Transverse colon (tissue), 4 donors: ENCODE results near the gene CETN1. TPM values are rescaled to one million over a fixed set of nuclear protein-coding genes. Genes with fewer than 3 reads are reported as not detected.

Source experiments
- DNase-seq: peaks from one replicate; pipeline ENCODE4 v3.0.0-alpha.2; 2019
- H3K27ac ChIP-seq, 4 donors: fragments of 200-600 bp; sonication (generic); 2 replicates each; pipeline ENCODE4 v1.5.1; 2016 to 2018; ENCODE audit warnings: inconsistent platforms in 4 of 4
- H3K27me3 ChIP-seq: fragments of 200-600 bp; sonication (generic); 2 replicates; pipeline ENCODE4 v1.5.1; 2017; ENCODE audit warnings: inconsistent platforms
- H3K36me3 ChIP-seq, 4 donors: fragments of 200-600 bp; sonication (generic); 2 replicates each; pipeline ENCODE4 v1.5.1; 2017 to 2019; ENCODE audit warnings: inconsistent platforms in 4 of 4
- H3K4me1 ChIP-seq, 4 donors: fragments of 200-600 bp; sonication (generic); 2 replicates each; pipeline ENCODE4 v1.5.1; 2017 to 2020; ENCODE audit warnings: inconsistent platforms in 4 of 4
- H3K4me3 ChIP-seq, 4 donors: fragments of 200-600 bp; sonication (generic); 1 replicate in 1 of 4; 2 replicates in 3 of 4; pipeline versions ENCODE4 v1.5.1 to v1.6.1; 2017 to 2019; ENCODE audit warnings: inconsistent platforms in 4 of 4
- H3K9me3 ChIP-seq, 2 donors: fragments of 200-600 bp; sonication (generic); 2 replicates each; pipeline ENCODE4 v1.5.1; 2017 to 2019; ENCODE audit warnings: inconsistent platforms in 2 of 2
- EP300 ChIP-seq: sonication (generic); formaldehyde crosslinking; IDR thresholded peaks from one replicate; pipeline ENCODE4 v1.6.1; 2017; ENCODE audit warnings: antibody characterized with exemption, low read depth
- POLR2A ChIP-seq: fragments of 450-650 bp; IDR thresholded peaks from one replicate; pipeline ENCODE4 v1.6.1; 2016; ENCODE audit warnings: antibody characterized with exemption, mild to moderate bottlenecking, moderate library complexity
- POLR2AphosphoS5 ChIP-seq, 3 donors: sonication (generic); formaldehyde crosslinking; IDR thresholded peaks; one replicate each; pipeline ENCODE4 v1.6.1; 2016; ENCODE audit warnings: antibody characterized with exemption in 3 of 3
- WGBS, 2 donors: methylation state at CpG; one replicate each; pipeline ENCODE4 v1.1.5; 2018; ENCODE audit warnings: low coverage in 1 of 2; 5-methylcytosine and 5-hydroxymethylcytosine counted together
- in situ Hi-C, 4 donors: fragments of 200-750 bp; cut with MboI; loops; one replicate each; pipeline versions ENCODE4 v1.15.0 to v1.15.1; 2017; ENCODE audit warnings: low sequenced_read_pairs in 3 of 4, low pct_ligation_motif_present in 1 of 4, low pct_unique_long_range_greater_than_20kb in 1 of 4
- intact Hi-C: fragments of 100-400 bp; cut with DNase I; formaldehyde crosslinking; loops from one replicate; pipeline ENCODE4 v1.15.1; 2023; ENCODE audit warnings: low total_unique reads
- total RNA-seq, 4 donors: library from RNA; depleted of rRNA; stranded (reverse); fragments of >200 nt; gene quantifications; one replicate each; pipeline ENCODE4 v1.1.0, GENCODE V29; 2016
- TF ChIP-seq, protein P1 (sequence below), 5 experiments: fragments of 200-600 bp in 3 of 5; fragments of 450-650 bp in 2 of 5; sonication (generic) in 3 of 5; IDR thresholded peaks; 1 replicate in 2 of 5; 2 replicates in 3 of 5; pipeline ENCODE4 v1.5.1; 2016 to 2017; ENCODE audit warnings: antibody characterized with exemption in 5 of 5, inconsistent platforms in 3 of 5, mild to moderate bottlenecking in 2 of 5, moderate library complexity in 1 of 5

Gene CETN1
- total RNA-seq, result not detected

DNA sequence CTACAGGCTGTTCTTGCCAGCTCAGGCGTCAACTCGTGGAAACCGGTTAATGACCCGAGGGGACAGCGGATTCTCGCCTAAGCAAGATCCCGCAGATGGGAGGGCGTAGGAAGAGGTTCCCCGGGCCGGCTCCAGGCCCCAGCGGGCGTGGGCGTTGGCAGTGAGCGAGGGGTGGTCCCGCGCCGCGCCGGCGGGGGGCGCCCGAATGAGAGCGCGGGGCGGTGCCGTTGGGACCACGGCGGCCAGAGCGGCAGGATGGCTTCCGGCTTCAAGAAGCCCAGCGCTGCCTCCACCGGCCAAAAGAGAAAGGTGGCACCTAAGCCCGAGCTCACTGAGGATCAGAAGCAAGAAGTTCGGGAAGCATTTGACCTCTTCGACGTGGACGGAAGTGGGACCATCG, at the start of gene CETN1:
Gene CETN1, plus strand, starts transcription at position 227 of the 400 bp plus-strand sequence. Its CDS starts 29 bp downstream, at position 256.
- no peak within 1 kb of the TSS for H3K4me3 ChIP-seq
- in situ Hi-C loops, result no loop called here
- no peak for TF ChIP-seq POLR2AphosphoS5 (IDR thresholded peaks at IDR 0.05)
- TF ChIP-seq, protein P1, sequence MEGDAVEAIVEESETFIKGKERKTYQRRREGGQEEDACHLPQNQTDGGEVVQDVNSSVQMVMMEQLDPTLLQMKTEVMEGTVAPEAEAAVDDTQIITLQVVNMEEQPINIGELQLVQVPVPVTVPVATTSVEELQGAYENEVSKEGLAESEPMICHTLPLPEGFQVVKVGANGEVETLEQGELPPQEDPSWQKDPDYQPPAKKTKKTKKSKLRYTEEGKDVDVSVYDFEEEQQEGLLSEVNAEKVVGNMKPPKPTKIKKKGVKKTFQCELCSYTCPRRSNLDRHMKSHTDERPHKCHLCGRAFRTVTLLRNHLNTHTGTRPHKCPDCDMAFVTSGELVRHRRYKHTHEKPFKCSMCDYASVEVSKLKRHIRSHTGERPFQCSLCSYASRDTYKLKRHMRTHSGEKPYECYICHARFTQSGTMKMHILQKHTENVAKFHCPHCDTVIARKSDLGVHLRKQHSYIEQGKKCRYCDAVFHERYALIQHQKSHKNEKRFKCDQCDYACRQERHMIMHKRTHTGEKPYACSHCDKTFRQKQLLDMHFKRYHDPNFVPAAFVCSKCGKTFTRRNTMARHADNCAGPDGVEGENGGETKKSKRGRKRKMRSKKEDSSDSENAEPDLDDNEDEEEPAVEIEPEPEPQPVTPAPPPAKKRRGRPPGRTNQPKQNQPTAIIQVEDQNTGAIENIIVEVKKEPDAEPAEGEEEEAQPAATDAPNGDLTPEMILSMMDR (IDR thresholded peaks at IDR 0.05), result no peak
- TF ChIP-seq POLR2A, result no peak
- no peak for TF ChIP-seq EP300
- DNase-seq, result no peak
- no peaks in the 10 kb centered on the region for H3K4me1 ChIP-seq
- intact Hi-C loops, result no loop called here
- no peaks in the 10 kb centered on the region for H3K36me3 ChIP-seq
- WGBS, 2 donors, result 95 to 100% methylated on average over 3 to 38 of the region's 38 CpGs
- no peak within 1 kb of the TSS for H3K27ac ChIP-seq
- no peaks in the 10 kb centered on the region for H3K9me3 ChIP-seq
- no peaks in the 10 kb centered on the region for H3K27me3 ChIP-seq

GRCh38 chr18:532018-532417, 48.2 kb upstream of the CETN1 start:
- 31% methylated on average over 4 of the region's 4 CpGs; no CpG with 5 or more reads in 1 of the 2 donors for WGBS, 2 donors
- intact Hi-C loops, result no loop called here
- in situ Hi-C loops, result no loop called here

DNA sequence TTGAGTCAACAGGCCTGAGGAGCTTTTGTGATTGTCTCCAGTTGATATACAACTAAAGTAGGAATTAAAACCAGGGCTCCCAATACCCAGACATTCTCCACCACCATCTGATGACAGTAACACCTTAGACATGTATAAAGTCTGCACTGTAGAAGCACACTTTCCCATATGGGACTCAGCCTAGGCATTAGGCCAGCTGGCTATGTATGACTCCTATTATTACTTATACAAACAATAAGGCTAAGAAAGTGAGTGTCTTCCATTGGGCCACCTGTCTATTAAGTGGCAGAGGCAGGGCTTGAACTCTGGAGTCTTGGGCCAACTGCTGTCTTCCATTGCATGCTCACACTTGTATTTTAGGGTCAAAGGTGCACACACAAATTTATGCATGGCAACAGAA, 47.5 kb upstream of the CETN1 start:
- DNase-seq, result no peak
- in situ Hi-C loops, result no loop called here
- Histone ChIP-seq H3K4me1 (no peaks in the 10 kb centered on the region), H3K4me3 (no peak overlapping the region), H3K36me3 (no peaks in the 10 kb centered on the region), H3K27me3 (no peaks in the 10 kb centered on the region), H3K9me3 (no peaks in the 10 kb centered on the region), H3K27ac (no peak overlapping the region)
- intact Hi-C loops, result no loop called here
- TF ChIP-seq POLR2A (no peak), POLR2AphosphoS5 (IDR thresholded peaks at IDR 0.05) (no peak), EP300 (no peak)
- TF ChIP-seq, protein P1 (IDR thresholded peaks at IDR 0.05), result no peak

More at GRCh38 chr18:532018-532417, 48.2 kb upstream of the CETN1 start:
- no peak for DNase-seq
- TF ChIP-seq POLR2A (no peak), POLR2AphosphoS5 (IDR thresholded peaks at IDR 0.05) (no peak), EP300 (no peak)
- TF ChIP-seq, protein P1 (IDR thresholded peaks at IDR 0.05), result no peak
- H3K9me3 ChIP-seq, result no peaks in the 10 kb centered on the region
- H3K4me1 ChIP-seq, result no peaks in the 10 kb centered on the region
- no peak overlapping the region for H3K4me3 ChIP-seq
- H3K36me3 ChIP-seq, result no peaks in the 10 kb centered on the region
- no peak overlapping the region for H3K27ac ChIP-seq
- H3K27me3 ChIP-seq, result no peaks in the 10 kb centered on the region

DNA sequence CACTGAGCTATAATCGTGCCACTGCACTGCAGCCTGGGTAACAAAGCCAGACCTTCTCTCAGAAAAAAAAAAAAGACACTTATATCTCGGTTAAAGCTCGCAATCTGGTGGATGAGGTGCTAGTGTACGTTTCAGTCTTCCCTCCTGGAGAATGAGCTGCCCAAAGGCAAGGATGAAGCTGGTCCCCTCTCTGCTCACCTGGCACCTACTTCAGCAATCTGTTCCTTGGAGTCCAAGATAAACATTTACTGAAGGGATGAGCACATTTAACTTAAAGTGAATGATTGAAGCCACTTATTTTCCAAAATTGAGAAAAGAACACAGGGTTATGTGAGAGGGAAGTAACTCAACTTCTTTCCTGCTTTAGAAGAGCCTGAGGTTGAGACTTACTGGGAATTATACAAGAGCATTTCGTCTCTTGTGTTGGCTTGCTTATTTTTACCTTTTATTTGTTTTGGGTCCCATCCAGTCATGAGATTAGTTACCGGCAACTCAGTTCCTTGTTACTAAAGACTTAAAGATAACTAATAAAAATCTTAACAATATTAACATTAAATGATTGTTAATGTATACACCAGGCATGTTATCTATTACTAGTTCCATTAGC, 46.1 kb upstream of the CETN1 start:
- TF ChIP-seq EP300 (no peak), POLR2A (no peak), POLR2AphosphoS5 (IDR thresholded peaks at IDR 0.05) (no peak)
- TF ChIP-seq, protein P1 (IDR thresholded peaks at IDR 0.05), result no peak
- no peak for DNase-seq
- no peak overlapping the region for H3K4me3 ChIP-seq
- H3K27ac ChIP-seq, result no peak overlapping the region
- H3K27me3 ChIP-seq, result no peaks in the 10 kb centered on the region
- no peaks in the 10 kb centered on the region for H3K9me3 ChIP-seq
- no peaks in the 10 kb centered on the region for H3K36me3 ChIP-seq
- in situ Hi-C loops, result no loop called here
- H3K4me1 ChIP-seq, result no peaks in the 10 kb centered on the region
- intact Hi-C loops, result no loop called here
- 47 to 73% methylated on average over 3 to 6 of the region's 6 CpGs for WGBS, 2 donors
